HG03571 (cell line): Measurements from ENCODE around the gene PROK2.

Experiments
- ATAC-seq: cut with Tn5 transposase; IDR thresholded peaks from one replicate; pipeline ENCODE4 v1.9.1; 2021; ENCODE audit not compliant: unreplicated experiment

The PROK2 gene, protein sequence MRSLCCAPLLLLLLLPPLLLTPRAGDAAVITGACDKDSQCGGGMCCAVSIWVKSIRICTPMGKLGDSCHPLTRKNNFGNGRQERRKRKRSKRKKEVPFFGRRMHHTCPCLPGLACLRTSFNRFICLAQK

DNA sequence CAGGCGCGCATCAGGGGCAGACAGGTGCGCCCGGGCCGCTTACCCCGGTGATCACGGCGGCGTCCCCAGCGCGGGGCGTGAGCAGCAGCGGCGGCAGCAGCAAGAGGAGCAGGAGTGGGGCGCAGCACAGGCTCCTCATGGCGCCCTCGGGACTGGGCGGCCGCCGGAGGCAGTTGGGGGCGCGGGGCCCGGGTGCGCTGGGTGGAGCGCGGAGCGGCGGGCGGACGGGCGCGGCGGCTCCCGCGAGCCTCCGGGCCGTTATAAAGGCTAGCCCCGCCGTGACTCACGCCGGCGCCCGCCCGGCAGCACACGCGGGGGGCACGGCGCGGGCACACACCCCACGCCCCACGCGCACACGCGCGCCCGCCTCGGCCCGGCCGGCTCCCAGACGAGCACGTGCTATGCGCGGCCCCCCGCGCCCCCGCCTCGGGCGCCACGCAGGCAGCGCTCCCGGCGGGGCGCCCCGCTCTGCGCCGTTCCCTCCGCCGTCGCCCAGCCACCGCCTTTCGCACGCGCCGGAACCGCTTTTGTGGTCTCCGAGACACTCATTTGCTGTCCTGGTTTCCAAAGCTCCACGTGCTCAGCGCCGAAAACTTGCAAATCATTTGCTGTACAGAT is at the start of gene PROK2:
TSS of gene PROK2 (minus strand) at position 235 of the 618 bp plus-strand sequence. CDS start at position 139, 96 bp downstream.
- ATAC-seq = no peak

DNA sequence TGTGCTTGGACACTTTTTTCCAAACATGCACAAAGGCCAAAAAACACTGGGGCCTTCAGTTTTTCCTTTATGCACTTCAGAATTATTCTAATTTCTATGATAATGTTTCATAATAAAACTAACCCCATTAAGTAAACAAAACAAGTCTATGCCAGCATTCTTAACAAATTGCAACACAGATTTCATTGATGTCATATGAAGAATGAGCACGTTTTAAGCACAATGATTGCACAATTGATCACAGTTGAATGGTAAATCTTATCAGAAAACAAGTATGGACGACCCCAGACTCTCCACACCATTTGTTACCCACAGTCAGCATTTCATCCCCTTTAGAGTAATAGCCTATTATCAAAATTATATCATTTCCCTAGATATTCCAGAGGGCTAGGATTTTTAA is 46.7 kb upstream of the PROK2 start:
- ATAC-seq = no peak

DNA sequence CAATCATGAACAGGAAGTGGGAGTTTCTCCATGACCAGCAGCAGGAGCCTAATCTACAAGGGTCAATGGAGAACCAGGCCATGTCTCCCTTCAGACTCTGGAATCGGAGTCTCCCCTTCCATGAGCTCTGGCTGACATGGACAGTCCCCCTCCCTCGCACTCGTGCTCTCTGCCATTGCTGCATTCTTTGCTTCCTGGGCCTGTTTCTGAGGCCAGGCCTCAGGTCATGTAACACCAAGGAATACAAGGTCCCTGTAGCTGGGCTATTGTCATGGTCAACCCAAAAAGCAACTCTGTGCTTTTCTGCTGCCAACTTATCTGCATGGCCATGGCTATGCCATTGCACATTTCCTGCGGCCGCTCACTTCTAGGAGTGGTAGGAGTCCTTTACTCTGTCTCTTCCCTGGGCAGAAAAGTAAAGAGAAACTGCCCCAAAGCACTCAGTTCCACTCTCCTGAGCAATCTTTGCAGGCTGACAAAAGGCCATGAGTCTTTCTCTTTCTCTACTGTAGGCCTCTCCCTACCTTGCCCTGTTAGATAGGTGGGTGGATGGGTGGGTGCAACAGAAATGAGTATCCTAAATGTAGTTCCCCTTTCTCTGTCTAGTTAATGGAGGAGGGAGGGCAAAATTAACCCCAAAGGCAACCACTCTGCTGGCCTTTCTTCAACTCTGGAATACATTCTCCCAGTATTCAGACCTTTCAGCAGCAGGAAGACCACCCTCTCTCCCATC is 40.8 kb upstream of the PROK2 start:
- no peak for ATAC-seq

DNA sequence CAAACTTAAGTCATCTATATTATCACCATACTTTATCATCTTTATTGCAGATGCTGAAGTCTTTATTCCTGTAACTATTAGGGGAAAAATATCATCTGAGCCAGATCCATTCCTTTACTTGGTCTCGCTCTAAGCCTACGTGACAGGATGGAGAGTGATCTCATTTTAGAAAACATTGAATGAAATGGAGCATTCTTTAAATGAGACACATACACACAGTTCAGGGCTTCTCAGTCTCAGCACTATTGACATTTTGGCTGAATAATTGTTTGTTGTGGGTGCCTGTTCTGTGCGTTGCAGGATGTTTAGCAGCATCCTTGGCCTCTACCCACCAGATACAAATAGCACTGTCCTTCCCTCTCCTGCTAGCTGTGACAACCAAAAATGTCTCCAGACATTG is 36.2 kb upstream of the PROK2 start:
- no peak for ATAC-seq

DNA sequence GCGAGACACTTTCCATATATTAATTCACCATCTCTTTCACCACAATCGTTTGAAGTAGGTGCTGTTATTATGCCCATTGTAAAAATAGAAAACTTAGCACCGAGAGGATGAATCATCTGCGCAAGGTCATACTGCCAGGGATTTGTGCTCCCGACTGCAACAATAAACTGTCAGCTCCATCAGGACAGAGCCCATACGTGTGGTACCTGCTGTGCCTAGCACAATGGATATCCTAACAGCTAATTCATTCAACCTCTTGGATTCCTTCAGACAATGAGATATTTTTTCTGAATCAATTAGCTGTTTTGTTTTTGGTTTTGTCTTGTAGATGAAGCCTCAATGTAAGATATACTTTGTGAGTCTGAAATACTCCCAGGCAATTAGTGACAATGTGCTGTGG is 32.3 kb upstream of the PROK2 start:
- no peak for ATAC-seq

DNA sequence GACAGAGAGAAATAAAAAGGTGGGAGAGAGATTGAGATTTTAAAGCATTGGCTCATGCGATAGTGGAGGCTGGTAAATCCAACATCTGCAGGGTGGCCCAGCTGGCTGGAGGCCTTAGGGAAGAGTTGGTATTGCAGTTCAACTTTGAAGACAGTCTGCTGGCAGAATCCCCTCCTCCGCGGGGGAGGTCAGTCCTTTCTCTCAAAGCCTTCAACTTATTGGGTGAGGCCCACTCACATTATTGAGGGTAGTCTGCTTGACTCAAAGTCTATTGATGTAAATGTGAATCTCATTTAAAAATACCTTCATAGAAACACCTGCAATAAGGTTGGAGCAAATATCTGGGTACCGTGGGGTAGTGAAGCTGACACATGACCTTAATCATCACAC is 31.8 kb upstream of the PROK2 start:
- ATAC-seq = no peak

DNA sequence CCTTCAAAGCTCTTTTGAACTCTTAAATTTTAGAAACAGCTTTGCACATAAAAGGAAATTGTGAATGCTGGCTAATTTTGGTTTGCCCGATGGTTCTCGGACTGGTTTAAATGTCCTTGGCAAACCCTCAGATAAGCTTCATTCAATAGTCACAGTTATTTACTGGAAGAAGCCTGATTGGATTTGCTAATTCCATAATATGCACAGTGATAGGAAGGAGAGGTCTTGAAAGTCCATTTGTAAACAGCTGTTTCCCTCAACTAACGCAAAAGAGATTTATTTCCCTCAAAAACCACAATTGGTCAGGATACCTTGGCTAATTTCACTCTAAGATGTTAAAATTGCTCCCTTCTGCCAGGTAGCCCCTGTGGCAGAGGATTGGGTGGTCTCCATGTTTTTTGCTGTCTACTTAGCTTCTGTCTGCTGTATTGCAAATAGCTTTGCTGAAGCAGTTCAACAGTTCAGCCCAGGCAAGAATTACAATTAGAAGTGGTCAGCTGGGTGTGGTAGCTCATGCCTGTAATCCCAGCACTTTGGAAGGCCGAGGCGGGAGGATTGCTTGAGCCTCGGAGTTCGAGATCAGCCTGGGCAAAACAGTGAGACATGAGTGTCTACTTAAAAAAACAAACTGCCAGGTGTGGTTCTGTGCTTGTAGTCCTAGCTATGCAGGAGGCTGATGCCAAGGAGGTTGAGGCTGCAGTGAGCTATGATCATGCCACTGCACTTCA is 30.6 kb upstream of the PROK2 start:
- ATAC-seq = no peak

DNA sequence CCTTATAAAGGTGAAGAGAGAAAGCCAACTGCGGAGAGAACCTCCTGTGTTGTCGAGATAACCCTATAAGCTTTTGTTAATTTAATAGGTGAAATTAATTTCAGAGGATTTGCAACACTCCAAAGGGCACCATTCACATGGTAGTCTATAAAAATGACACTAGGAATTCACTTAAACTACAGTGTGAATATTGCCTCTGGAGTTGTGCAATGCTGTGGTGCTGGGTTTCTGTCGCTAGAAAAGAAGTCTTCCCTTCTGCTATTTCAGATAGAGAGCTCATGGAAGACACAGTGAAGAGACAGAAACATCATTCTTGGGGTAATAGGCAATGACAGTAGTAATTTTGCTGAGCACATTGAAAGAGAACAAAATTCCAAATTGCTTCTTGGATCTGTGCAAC is 28.8 kb upstream of the PROK2 start:
- ATAC-seq = no peak

DNA sequence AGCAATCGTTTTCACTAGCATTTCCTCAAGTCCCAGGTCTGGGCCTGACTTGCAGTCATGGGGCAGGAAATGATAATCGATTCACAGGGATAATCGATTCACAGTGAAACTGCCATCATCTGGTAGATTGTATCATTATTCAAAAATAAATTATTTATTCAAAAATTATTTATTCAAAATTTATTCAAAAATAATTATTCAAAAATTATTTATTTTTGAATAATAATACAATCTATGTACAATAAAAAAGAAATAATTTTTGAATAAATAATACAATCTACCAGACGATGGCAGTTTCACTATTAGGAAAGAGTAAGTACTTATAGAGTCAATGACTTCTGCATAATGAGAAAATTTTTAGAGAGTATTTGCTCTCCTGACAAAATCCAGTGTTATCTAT is 28.1 kb upstream of the PROK2 start:
- no peak for ATAC-seq

DNA sequence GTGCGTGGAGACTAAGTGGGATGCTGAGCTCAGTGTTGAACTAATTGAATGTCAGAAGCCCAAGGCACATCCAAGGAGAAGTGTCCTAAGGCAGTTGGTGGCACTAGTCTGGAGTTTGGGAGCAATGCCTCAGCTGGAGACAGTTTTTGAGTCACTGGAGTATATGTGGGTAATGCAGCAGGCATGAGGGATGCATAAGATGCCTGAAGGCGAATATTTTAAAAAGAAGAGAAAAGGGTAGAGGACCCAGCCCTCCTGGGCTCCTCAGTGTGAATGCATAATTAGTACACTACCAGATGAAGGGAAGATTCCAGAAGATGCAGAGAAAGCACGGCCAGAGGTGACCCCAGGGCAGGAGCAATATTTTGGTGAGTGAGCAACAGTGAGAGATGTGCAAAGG is 25.1 kb upstream of the PROK2 start:
- no peak for ATAC-seq

DNA sequence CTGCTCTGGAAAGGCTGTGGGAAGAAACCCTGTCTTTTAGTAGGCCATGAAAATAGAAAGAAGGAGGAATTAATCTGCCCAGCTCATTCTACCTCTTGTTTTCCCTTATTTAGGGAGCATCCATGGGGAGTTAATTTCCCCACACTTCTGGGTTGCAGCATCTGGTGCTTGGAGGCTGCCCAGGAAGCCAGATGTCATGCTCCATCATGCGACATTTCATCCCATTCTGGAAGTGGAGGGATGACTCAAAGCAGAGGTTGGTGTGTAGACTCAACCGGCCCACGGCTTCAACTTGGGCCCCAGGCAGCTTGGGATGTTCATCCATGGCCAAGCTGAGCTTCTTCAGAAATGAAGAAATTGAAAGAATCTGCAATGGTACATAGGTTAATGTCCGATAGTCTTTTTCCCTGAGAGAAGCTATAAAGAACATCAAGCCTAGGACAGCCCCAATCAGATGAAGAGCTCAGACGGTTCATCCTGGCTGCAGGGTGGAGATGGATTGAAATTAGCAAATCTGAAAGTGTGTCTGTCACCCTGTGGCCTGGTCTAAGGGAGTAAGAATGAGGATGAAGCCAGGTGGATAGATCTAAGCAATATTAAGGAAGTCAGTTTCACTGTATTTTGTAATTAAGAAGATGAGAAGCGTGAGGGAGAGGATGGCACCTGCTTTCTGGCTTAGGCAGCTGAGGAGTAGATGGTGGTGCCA is 24.5 kb upstream of the PROK2 start:
- no peak for ATAC-seq

DNA sequence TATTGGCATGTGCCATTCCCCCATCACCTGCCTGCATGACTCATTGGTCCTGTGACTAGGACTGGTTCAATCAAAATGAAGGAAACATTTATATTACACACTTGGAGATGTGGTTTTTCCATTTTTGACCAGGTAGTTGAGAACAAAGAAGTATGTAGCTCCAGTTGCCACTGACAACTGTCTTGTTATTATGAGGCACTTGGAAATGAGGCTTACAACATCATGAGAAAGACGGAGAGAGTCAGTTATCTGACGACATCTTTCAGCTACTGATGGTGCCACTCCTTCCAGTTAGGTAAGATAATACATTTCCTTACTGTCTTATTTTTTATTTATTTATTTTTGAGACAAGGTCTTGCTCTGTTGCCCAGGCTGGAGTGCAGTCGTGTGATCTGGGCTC is 21.8 kb upstream of the PROK2 start:
- ATAC-seq = no peak

DNA sequence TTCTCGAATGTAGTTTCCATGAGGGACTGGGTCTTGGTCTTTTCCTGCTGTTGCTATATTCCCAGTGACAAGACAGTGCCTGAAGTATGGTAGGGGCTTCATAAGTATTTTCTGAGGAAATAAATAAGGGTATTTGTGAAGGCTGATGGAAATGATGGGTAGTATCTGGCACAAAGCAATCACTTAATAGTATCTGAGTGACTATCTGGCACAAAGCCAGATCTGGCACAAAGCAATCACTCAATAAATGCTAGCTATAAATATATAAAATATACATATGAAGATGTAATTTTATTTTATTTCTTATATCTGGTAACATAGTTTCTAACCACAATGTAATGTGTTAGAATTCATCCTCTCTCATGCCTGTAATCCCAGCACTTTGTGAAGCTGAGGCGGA is 20.7 kb upstream of the PROK2 start:
- no peak for ATAC-seq

DNA sequence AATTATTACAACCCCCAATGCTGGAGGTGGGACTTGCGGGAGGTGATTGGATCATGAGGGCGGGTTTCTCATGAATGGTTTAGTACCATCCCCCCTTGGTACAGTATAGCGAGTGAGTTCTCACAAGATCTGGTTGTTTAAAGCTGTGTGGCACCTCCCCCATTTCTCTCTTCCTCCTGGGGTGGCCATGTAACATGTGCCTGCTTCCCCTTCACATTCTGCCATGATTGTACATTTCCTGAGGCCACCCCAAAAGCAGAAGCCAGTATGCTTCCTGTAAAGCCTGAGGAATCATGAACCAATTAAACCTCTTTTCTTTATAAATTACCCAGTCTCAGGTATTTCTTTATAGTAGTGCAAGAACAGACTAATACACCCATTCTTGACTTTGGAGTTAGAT is 20.3 kb upstream of the PROK2 start:
- ATAC-seq = no peak

DNA sequence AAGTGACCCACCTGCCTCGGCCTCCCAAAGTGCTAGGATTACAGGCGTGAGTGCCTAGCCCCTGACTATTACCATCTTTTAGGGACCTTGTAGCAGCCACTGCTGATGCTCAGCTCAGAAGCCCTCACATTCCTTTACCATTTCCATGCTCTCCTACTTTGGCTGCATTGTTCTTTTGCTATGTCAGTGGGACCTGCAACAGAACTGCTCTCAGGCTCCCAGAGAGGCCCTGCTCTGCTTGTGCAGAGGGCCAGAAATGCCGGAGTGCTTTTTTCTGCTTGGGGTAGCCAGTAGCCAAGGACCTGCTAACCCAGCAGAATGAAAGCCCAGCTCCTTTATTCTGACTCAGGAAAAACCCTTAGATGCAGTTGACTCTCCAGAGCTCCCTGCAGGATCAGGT is 18.3 kb upstream of the PROK2 start:
- no peak for ATAC-seq

DNA sequence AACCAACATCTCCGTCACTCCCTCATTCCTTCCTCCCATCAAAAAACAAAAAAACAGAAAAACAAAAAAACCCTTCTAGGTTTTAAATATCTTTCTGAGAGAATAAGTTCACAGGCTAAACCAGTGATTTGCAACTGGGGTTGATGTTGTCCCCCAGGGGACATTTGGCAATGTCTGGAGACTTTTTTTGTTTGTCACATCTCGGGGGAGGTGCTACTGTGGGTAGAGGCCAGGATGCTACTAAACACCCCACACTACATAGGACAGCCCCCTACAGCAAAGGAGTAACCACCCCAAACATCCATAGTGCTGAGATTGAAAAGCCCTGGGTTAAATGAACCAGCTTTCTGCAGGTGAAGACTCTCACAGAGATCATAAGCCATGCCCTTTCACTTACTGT is 17.0 kb upstream of the PROK2 start:
- ATAC-seq = no peak

DNA sequence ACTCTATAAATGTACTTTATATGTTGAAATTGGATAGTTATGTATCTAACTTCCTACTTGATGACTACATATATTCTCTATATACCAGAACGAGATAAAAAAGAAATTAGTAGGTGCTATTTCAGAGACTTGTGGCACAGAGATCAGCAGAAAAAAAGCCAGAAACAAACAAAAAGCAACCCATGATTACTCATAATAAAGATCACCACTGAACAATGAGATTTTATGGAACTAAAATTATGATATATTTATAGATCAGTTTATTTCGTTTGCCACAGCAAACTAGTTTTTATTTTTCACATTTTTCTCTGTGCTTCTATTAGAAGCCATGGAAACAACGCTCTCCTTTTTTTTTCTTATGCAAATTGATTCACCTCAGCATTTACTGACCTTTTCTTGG is 15.1 kb upstream of the PROK2 start:
- ATAC-seq = no peak

DNA sequence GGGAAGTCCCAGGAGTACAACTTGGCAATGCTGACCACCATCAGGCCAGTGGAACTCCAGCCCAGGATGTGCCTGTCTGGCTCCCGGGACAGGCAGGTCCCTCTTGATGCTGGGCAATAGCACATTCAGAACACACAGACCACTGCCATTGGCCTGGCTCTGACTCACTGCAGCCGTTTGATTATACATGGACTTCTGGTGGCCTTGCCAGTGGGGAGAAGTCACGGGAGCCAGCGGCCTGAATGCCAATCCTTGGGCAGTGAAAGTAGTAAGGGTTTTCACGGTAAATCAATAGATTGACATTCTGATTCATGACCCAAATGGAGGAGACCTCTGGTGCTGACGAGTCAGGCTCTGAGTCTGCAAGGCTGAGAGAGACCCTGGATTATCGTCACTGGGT is 12.5 kb upstream of the PROK2 start:
- ATAC-seq = no peak

DNA sequence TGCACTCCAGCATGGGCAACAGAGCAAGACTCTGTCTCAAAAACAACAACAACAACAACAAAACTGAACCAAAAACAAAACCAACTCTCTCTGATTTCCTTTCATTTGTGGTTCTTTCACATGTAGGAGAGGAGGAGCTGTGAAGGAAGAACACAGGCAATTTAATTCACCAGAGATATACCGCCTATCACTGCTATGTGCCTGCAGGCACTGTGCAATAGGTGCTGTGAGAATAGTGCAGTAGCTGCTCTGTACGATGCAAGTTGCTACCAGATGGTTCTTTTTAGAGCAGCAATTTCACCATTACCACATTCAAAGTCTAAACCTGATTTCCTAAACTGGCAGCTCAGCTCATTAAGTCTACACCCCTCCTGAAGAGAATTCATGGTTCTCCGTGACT is 11.3 kb upstream of the PROK2 start:
- ATAC-seq = no peak

DNA sequence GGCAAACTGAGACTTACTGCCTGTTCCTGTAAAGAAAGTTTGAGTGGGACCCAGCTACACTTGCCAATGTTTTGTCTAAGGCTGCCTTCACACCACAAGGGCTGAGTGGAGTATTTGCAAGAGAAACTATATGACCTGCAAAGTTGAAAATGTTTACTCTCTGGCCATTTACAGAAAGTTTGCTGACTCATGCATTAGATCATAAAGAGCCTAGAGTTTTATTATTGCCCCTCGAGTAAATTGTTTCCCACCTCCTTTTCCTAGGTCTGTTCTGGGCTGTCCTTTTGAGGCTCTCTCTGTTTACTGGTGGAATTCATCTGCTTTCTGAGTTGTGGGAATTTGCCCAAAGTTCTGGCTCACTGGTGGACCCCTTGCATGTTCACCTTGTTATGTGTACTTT is 6.7 kb upstream of the PROK2 start:
- no peak for ATAC-seq

DNA sequence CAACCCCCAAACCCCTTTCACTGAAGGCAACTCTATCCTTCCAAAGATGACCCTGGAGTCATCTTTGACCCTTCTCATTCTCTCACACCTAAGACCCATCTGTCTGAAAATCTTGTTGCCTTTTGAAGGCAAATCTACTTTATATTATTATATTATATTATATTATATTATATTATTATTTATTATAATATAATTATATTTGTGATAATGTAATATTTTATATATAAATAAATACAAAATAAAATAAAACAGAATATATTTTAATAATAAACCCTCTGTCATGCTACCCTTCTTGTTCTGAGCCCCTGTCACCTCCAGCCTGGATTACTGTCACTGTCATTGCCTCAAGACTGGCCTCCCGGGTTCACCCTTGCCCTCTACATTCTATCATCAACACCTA is 5.0 kb upstream of the PROK2 start:
- ATAC-seq = no peak
